H1 (cell line): ENCODE data around the gene GALNT12. TPM values are rescaled to one million over a fixed set of nuclear protein-coding genes. Genes with fewer than 3 reads are reported as not detected.

Source experiments
- BACH1 ChIP-seq: IDR thresholded peaks from 2 replicates; pipeline ENCODE4 v1.6.1; 2012; ENCODE audit warnings: low read length, improper control_type of control experiment
- BCL11A ChIP-seq, 2 experiments: IDR thresholded peaks; one replicate each; pipeline ENCODE4 v1.6.1; 2011; ENCODE audit warnings: low read depth in 2 of 2, low read length in 2 of 2, mild to moderate bottlenecking in 2 of 2
- CBX5 ChIP-seq: fragments of 300-800, 300-1000 bp; sonication (generic); IDR thresholded peaks from 2 replicates; pipeline ENCODE4 v1.7.1; 2016; ENCODE audit warnings: antibody characterized with exemption, low read length, low read depth
- CTBP2 ChIP-seq: IDR thresholded peaks from 2 replicates; pipeline ENCODE4 v1.7.0; 2011; ENCODE audit warnings: borderline replicate concordance, mild to moderate bottlenecking, moderate library complexity, mixed read lengths, low read length; ENCODE audit not compliant: insufficient read depth, insufficient read length
- E2F6 ChIP-seq: IDR thresholded peaks from 2 replicates; pipeline ENCODE4 v1.6.1; 2012; ENCODE audit warnings: inconsistent platforms
- EGR1 ChIP-seq: IDR thresholded peaks from 2 replicates; pipeline ENCODE4 v1.6.1; 2011; ENCODE audit warnings: low read depth, low read length, borderline replicate concordance
- EP300 ChIP-seq, 2 experiments: IDR thresholded peaks; 1 replicate in 1 of 2; 2 replicates in 1 of 2; pipeline ENCODE4 v1.6.1; 2011 to 2012; ENCODE audit warnings: low read depth in 2 of 2, low read length in 2 of 2, mild to moderate bottlenecking in 2 of 2, borderline replicate concordance in 1 of 2, inconsistent platforms in 1 of 2, moderate library complexity in 1 of 2
- GTF2F1 ChIP-seq: IDR thresholded peaks from 2 replicates; pipeline ENCODE4 v1.6.1; 2012; ENCODE audit warnings: low read depth, low read length, improper control_type of control experiment, borderline replicate concordance
- JUN ChIP-seq: IDR thresholded peaks from 2 replicates; pipeline ENCODE4 v1.6.1; 2011; ENCODE audit warnings: low read depth, mild to moderate bottlenecking, improper control_type of control experiment, low read length
- KDM4A ChIP-seq: IDR thresholded peaks from one replicate; pipeline ENCODE4 v1.7.1; 2012; ENCODE audit warnings: low read depth, mild to moderate bottlenecking, moderate library complexity, low read length, inconsistent platforms; ENCODE audit not compliant: severe bottlenecking
- NRF1 ChIP-seq: IDR thresholded peaks from 2 replicates; pipeline ENCODE4 v1.6.1; 2011; ENCODE audit warnings: mild to moderate bottlenecking, low read depth, low read length, improper control_type of control experiment
- PHF8 ChIP-seq: fragments of 200-600 bp; sonication (generic); conservative IDR thresholded peaks from 2 replicates; pipeline ENCODE4 v1.7.1; 2012; ENCODE audit warnings: low read depth, mild to moderate bottlenecking, inconsistent platforms, low read length, moderate library complexity
- POLR2A ChIP-seq, 2 experiments: IDR thresholded peaks; 1 replicate in 1 of 2; 2 replicates in 1 of 2; pipeline ENCODE4 v1.6.1; 2011; ENCODE audit warnings: low read depth in 2 of 2, low read length in 2 of 2, mild to moderate bottlenecking in 2 of 2; ENCODE audit errors: control extremely low read depth in 1 of 2
- POLR2AphosphoS5 ChIP-seq: IDR thresholded peaks from 2 replicates; pipeline ENCODE4 v1.6.1; 2011; ENCODE audit warnings: low read depth, low read length
- POU5F1 ChIP-seq: IDR thresholded peaks from 2 replicates; pipeline ENCODE4 v1.6.1; 2011; ENCODE audit warnings: low read depth, mild to moderate bottlenecking, low read length, moderate library complexity
- RFX5 ChIP-seq: IDR thresholded peaks from 2 replicates; pipeline ENCODE4 v1.6.1; 2011; ENCODE audit warnings: low read depth, low read length, improper control_type of control experiment, borderline replicate concordance
- RNF2 ChIP-seq: fragments of 200-900, 300-1000 bp; sonication (generic); IDR thresholded peaks from 2 replicates; pipeline ENCODE4 v1.7.1; 2016; ENCODE audit warnings: borderline replicate concordance, low read depth, mild to moderate bottlenecking, antibody characterized with exemption, low read length; ENCODE audit not compliant: poor library complexity, severe bottlenecking; ENCODE audit errors: missing control alignments
- SAP30 ChIP-seq: fragments of 300-600 bp; sonication (generic); IDR thresholded peaks from 2 replicates; pipeline ENCODE4 v1.7.1; 2012; ENCODE audit warnings: low read length, moderate library complexity, mild to moderate bottlenecking, inconsistent platforms; ENCODE audit not compliant: insufficient read depth, insufficient replicate concordance
- SIX5 ChIP-seq: IDR thresholded peaks from 2 replicates; pipeline ENCODE4 v1.6.1; 2011; ENCODE audit warnings: mild to moderate bottlenecking, low read depth, low read length
- SP2 ChIP-seq: IDR thresholded peaks from 2 replicates; pipeline ENCODE4 v1.6.1; 2012; ENCODE audit warnings: mild to moderate bottlenecking, low read length, inconsistent platforms
- ZNF274 ChIP-seq: IDR thresholded peaks from 2 replicates; pipeline ENCODE4 v1.7.0; 2012; ENCODE audit warnings: low read length, borderline replicate concordance; ENCODE audit errors: extremely low read depth
- polyA plus RNA-seq, 7 experiments: library from polyadenylated mRNA; depleted of rRNA in 3 of 7; stranded (reverse) in 5 of 7; unstranded in 2 of 7; fragments of >200 nt in 5 of 7; fragments of 200-250 nt in 2 of 7; gene quantifications; 1 replicate in 5 of 7; 2 replicates in 1 of 7; 4 replicates in 1 of 7; pipeline versions ENCODE4 v1.2.1 to v1.2.3, GENCODE V29; 2011 to 2013; ENCODE audit warnings: missing spikeins in 2 of 7, mixed read lengths in 2 of 7
- total RNA-seq: library from RNA; stranded (reverse); fragmentation: NEBNext Ultra II Directional; extraction: Animal tissue kit (Norgen Biotek cat#: 25700); gene quantifications from 2 replicates; pipeline ENCODE4 v1.2.1, GENCODE V29; 2021
- TF ChIP-seq, protein P1 (sequence below): IDR thresholded peaks from 2 replicates; pipeline ENCODE4 v1.6.1; 2012; ENCODE audit warnings: inconsistent platforms

GALNT12 gene
- total and polyA plus RNA-seq, 2 of the 8 experiments (the other 6 are each of a cell fraction or from before 2014, with no cell fraction given): 16.2 to 19.6 TPM

DNA sequence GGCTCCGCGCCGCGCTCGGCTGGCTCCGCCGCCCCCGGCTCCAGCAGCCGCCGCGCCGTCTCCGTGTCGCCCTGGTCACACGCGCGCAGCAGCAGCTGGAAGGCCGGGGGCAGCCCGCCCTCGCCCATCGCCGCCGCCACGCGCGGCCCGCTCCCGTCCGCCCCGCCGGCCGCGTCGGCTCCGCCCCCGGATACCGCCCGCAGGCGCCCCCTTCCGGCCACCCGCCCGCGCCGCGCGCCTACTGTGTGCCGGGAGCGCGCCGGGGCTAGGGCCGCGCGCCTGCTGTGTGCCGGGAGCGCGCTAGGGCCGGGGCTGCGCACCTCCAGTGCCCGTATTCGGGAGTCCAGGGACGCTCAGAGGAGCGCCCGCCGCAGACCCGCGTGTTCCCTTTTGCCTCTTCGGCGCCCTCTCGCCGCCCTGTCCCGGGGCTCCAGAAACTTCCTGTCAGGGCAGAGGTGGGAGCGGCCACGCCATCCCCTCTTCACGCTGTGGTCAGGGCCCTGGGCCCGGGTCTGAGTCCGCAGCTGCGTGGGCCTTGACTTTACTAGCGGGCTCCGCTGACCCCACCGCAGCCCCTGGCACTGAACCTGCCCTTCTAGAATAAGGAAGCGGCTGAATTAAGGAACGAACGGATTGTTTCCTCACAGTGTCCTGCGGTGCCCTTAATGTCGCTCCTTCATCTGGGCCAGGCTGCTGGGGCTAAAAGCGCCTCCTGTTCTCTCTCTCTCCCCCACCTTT is 10.9 kb upstream of the GALNT12 start, which contains the start of gene ANKS6 (continued):
- TF ChIP-seq PHF8: peak; percentile 59; the same call in 1 of the 2 replicates
- TF ChIP-seq NRF1: peak; percentile 10; the same call in 1 of the 2 replicates
- TF ChIP-seq EP300 (IDR thresholded peaks at IDR 0.05; ENCODE audit: borderline replicate concordance in 1 of 2, low read depth in 2 of 2, low read length in 2 of 2): no peak
- TF ChIP-seq KDM4A: peak; percentile 50
- TF ChIP-seq EGR1: peak; percentile 85
- TF ChIP-seq JUN: no peak
- TF ChIP-seq BCL11A (IDR thresholded peaks at IDR 0.05; ENCODE audit: low read depth in 2 of 2, low read length in 2 of 2): no peak
- no peak for TF ChIP-seq GTF2F1
- TF ChIP-seq ZNF274: no peak
- no peak for TF ChIP-seq CTBP2
- TF ChIP-seq RNF2: no peak
- no peak for TF ChIP-seq SIX5
- TF ChIP-seq E2F6: peak; percentile 66; the same call in 1 of the 2 replicates
- no peak for TF ChIP-seq SAP30
- TF ChIP-seq, protein P1, sequence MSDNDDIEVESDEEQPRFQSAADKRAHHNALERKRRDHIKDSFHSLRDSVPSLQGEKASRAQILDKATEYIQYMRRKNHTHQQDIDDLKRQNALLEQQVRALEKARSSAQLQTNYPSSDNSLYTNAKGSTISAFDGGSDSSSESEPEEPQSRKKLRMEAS: no peak; the same call in 1 of the 2 replicates
- TF ChIP-seq SP2: no peak
- TF ChIP-seq POU5F1: no peak
- no peak for TF ChIP-seq RFX5
- TF ChIP-seq POLR2AphosphoS5: no peak
- no peak for TF ChIP-seq BACH1
- peak in 1 of 2 experiments; percentile 59; a peak in 2 of 3 replicates for TF ChIP-seq POLR2A (IDR thresholded peaks at IDR 0.05; ENCODE audit: control extremely low read depth in 1 of 2, low read depth in 2 of 2, low read length in 2 of 2)
- no peak for TF ChIP-seq CBX5
